HL-60/S4 (cell line): ENCODE data around the gene AMOTL1.
"Not testable (repeated sequence)": the region's sequence is repeated elsewhere in the genome, so short reads cannot be mapped to it uniquely, and the experiment has no call there.

ENCODE experiments used
- in situ Hi-C: fragments of 300-500 bp; cut with MboI; formaldehyde crosslinking; loops from 2 replicates; pipeline ENCODE4 v1.14.3; 2022; ENCODE audit warnings: low sequenced_read_pairs

The AMOTL1 gene

DNA sequence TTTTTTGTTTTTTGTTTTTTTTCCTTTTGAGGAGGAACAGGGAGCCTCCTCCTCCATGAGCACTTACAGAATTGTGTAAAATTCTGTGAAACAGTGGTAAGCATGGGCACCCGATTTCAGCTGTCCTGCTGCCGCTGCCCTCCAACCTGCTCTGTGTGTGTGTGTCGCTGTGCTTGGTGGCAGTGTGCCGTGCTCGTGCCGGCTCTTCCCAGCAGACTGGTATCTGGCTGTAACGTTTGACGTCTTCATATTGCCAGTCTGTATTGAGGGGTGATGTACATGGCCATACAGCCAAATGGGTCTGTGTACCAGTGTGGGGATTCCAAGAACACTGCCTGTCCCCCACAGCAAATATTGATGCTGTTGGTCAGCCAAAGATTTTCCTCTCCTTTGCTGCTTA, 108.1 kb downstream of the AMOTL1 start:
- in situ Hi-C loops, result loop anchor here (10.0 to 25.0 kb wide), 2 partner anchors 264 to 361 kb away; partner anchors contain the start of gene C11orf97

DNA sequence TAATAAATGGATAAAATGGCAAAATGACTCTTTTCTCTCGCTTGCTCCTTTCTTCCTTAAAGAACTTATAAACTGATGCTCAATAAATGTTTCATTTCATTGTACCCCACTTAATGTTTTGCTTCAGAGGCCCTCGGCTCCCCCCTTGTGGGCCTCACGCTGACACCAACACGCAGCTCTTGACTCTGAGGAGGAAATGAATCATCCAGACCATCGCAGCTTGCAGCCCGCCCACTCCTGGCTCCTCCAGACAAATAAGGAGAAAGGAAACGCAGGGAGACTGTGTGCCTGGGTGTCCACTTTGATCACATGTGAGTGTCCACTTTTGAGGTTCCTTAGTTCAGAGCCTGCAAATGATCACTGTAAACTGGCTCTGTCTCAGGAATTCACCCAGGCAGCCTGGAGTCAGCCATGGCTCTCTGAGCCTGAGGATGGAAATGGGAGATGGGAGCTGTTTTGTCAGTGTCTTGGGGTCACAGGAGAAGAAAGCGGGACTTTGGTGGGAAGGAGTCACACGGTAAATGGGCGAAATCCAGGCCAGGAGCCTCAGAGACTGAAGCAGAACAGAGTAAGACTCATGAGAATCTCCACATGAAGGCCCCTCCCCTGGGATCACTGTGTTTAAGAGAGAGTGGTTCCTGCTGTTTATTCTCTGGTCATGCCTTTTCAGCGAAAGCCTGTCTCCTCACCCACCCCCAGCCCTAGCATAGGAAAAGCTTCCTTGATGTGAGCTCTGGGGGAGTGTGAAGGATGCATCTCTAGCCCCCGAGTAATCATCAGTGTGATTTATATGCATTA, 108.7 kb downstream of the AMOTL1 start:
- in situ Hi-C loops, result loop anchor here (10.0 to 25.0 kb wide), 2 partner anchors 265 to 362 kb away; partner anchors contain the start of gene C11orf97

DNA sequence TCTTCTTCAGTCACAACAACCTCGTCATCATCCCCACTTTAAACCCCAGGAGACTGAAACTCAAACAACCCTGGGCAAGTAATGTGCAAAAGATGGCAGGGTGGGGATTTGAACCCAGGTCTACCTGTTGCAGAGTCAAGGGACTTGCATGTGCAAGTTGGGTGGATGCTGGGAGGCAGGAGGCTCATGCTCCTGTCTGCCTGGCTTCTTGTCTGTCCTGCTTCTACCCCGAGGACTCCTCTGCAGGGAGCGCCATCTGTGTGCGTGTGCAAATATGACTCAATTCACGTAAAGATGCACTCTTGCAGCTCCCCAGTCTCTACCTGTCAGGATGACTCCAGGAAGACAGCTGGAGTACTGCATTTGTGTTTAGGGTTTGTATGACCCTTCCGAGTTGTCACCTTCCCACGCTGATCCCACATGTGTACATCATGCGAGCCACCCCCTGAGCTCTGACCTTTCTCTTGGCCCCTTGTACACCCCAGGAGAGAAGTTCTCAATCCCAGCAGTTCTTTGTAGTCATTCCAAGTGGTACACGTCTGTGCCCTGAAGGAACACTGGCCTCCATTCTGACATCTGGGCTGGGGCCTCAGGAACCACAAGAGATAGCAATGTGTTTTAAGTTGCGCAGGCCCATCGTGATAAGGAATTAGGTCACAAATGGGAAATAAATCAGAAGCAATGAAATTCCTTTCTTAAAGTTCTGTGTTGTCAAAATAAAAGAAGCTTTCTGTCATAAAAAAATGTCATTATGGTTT, 109.5 kb downstream of the AMOTL1 start:
- in situ Hi-C loops, result loop anchor here (10.0 to 25.0 kb wide), 2 partner anchors 265 to 363 kb away; partner anchors contain the start of gene C11orf97

DNA sequence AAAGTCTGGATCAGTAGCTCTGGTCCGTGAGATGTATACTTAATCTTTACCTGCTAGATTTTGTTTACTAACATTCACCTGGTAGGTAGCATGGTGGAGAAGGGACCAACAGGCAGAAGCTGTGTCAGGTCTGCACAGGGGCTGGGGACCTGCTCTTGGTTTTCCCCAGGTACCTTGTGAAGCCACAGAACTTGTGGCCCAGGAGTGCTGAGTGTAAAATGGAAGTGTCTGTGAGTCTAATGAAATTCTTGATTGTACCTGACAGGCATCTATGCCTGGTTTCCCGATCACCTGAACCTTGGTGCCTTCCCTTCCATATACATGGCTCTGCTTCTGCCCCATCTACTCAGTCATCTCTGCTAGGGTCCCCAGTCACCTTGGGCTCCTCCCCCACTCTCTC, 110.8 kb downstream of the AMOTL1 start:
- in situ Hi-C loops, result loop anchor here (10.0 to 25.0 kb wide), 2 partner anchors 267 to 364 kb away; partner anchors contain the start of gene C11orf97

DNA sequence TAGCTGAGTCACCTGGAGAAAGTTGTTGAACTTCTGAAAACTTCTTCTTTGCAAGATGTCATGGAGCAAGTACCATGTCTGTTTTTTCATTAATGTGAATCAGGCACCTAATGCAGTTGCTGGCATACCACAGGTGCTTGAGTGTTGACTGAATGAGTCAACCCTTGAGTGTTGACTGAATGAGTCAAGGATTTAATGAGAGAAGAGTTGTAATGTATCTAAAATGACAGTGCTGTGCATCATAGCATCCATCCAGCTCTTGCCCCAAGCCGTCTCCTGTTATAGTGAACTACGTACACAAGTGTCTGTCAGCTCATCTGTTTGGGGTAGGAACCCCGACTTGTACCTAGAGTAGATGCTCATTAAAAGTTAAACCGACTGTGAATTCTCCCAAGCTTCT, 112.1 kb downstream of the AMOTL1 start:
- in situ Hi-C loops, result loop anchor here (25.0 kb wide), 1 partner anchor 268 kb away; no protein-coding TSS in a partner anchor

DNA sequence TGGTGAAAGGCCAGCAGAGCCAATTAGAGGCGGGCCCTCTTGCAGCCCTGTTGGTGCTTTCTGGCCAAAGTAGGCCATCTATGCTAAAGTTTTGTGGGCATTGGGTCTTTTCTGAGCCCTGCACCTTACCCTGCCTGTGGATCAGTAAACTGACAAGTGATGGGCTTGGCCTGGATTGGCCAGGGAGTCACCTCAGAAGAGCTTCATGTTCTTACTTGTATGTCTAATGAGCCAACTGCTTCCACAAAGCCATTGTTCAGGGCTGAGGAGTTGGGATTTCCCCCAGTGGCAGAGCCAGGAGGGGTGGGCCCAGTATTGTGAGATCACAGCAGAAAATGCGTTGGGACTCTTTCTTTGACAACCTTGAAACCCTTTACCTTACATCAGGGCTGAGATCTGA, 114.8 kb downstream of the AMOTL1 start:
- in situ Hi-C loops, result loop anchor here (25.0 kb wide), 1 partner anchor 271 kb away; no protein-coding TSS in a partner anchor

DNA sequence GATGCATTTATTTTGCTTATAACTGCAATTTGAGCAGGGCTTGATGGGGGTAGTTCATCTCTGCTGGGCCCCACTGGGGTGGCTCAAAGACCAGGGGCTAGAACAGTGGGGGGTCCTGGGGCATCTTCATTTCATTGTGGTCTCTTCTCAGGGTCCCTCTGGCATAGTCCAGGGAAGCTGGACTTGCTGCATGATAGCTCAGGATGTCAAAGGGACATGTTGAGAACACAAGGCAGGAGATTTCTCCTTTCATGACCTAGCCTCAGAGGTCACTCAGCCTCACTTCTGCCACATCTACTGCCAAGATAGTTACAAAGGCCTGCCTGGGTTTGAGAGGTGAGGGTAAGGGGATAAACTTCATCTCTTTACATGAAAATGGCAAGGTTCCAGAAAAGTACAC, 115.7 kb downstream of the AMOTL1 start:
- in situ Hi-C loops, result loop anchor here (25.0 kb wide), 1 partner anchor 272 kb away; no protein-coding TSS in a partner anchor

DNA sequence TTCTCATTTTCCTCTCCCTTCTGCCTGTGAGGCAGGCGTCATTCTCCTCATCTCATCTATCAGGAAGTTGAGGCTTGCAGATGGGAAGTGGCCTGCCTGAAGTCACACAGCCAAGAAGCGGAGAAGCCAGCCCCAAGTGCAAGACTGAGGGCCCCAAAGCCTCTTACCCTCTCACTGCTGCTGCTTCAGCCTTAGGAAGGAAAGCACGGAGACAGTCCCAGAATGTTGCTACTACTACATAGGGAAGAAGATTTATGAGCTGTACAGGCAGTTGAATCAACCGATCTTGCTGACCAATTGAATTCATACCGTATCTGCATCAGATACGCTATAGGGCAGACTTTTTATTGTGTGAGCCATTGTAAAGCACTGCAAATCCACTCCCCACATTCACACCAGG, 116.2 kb downstream of the AMOTL1 start:
- in situ Hi-C loops, result loop anchor here (25.0 kb wide), 1 partner anchor 272 kb away; no protein-coding TSS in a partner anchor

DNA sequence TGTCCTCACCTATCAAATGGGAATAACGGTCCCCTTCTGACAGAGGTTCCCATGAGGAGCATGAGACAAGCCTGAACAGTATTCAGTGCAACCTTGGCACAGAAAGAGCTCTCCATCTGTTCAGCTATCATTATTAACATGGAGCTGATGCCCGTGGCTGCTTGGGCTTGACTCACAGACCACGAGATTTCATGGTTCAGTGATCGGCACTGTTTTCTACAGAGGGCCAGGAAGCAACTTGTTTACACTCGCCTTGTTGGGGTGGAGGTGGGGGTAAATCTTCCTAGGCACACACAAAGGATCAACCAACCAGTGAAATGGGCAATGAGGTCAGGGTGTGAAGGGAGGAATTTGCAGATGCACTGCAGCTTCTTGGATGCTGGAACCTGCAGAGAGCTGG, 117.0 kb downstream of the AMOTL1 start:
- in situ Hi-C loops, result loop anchor here (25.0 kb wide), 1 partner anchor 273 kb away; no protein-coding TSS in a partner anchor

DNA sequence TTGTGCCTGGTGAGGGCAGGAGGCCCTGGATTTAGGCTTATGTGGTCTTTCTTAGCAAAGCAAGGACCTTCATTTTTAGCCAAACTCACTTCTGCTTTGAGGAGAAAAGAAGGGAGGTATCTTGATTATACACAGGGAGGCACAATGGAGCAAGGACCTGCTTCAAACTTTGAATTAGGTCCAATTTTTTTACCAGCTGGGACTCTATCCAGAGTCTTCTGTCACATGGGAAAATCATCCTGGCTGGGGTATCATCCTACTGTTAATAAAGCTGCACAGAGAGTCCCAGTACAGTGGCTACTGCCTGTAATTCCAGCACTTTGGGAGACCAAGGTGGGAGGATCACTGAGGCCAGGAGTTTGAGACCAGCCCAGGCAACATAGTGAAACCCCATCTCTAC, 117.4 kb downstream of the AMOTL1 start:
- in situ Hi-C loops, result loop anchor here (25.0 kb wide), 1 partner anchor 273 kb away; no protein-coding TSS in a partner anchor

DNA sequence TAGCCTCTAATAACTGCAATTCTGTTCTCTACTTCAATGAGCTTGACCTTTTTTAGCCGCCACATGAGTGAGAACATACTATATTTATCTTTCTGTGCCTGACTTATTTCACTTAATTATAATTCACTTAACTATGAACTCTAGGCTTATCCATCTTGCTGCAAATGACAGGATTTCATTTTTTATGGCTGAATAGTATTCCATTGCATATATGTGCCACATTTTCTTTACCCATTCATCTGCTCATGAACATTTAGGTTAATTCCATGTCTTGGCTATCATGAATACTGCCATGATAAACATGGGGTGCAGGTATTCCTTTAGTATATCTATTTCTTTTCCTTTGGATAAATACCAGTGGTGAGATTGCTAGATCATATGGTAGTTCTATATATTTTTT, 120.0 kb downstream of the AMOTL1 start:
- in situ Hi-C loops, result loop anchor here (25.0 kb wide), 1 partner anchor 276 kb away; no protein-coding TSS in a partner anchor

DNA sequence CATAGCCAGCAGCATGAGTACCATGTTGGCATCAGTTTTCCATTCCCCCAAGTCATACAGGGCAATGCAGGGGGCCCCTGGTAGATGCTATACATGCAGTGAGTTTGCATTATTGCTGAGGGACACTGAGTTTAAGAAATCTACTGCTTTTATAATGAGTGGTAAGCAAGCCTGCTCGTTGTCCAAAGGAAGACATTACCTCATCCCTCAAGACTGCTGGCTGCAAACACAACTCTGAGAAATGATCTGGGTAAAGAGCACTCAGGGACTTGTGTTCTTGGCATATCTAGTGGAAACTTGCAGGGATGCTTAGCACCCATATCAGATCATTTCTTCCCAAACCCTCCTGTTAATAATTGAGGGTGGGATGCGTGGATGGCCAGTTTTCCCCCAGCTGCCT, 127.3 kb downstream of the AMOTL1 start:
- in situ Hi-C loops, result loop anchor here (25.0 kb wide), 1 partner anchor 283 kb away; no protein-coding TSS in a partner anchor

DNA sequence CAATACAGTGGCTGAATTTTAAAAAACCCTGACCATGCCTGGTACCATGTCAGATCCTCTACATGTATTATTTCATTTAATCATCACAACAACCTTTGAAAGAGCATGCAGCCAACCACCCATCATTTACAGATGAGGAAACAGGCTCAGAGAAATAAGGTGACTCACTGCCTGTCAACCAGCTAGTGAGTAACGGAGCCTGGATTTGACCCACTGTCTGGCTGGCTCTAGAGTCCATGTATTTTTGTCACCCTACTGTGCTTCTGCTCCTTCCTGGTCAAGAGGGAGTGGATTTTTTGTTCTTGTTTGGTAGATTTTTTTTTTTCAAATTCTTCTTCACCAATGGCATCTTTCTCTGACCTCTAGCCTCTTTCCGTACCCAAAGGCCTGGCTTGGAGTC, 127.8 kb downstream of the AMOTL1 start:
- in situ Hi-C loops, result loop anchor here (25.0 kb wide), 1 partner anchor 284 kb away; no protein-coding TSS in a partner anchor

DNA sequence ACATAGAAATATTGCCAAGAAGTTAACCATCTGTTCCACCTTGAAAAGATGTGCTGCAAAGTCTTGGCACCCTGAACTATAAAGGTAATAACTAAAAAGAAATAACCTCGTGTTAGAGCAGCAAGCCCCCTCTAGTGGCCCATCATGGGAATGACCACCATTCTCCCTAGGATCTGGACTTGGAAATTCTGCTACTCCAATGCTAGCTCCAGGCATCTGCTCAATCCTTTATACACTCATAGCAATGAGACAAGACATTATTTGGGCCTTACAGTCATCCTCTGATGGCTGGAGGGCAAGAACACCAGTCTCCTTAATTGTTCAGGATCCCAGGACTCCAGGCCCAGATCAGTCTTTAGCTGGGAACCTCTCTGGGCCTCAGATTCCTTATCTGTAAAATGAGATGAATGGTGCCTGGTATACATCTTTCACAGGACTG, 129.2 kb downstream of the AMOTL1 start:
- in situ Hi-C loops, result loop anchor here (25.0 kb wide), 1 partner anchor 285 kb away; no protein-coding TSS in a partner anchor

DNA sequence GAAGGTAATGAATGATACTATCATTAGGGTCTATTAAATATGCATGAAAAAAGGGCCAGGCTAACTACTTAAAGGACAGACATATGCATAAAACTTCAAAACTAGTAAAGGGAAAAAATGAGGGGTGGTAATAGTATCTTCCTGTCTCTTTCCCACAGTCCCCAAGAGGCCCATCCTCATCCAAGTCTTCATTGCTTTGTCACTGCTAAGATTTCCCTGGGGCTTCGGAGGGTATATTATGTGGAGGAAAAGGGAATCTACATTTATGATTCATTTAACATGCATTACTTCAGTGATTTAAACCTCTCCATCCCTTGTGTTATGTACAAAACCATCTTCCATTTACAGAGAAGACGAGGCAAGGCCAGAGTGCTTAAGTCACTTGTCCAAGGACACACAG, 139.1 kb downstream of the AMOTL1 start:
- in situ Hi-C loops, result no loop called here

DNA sequence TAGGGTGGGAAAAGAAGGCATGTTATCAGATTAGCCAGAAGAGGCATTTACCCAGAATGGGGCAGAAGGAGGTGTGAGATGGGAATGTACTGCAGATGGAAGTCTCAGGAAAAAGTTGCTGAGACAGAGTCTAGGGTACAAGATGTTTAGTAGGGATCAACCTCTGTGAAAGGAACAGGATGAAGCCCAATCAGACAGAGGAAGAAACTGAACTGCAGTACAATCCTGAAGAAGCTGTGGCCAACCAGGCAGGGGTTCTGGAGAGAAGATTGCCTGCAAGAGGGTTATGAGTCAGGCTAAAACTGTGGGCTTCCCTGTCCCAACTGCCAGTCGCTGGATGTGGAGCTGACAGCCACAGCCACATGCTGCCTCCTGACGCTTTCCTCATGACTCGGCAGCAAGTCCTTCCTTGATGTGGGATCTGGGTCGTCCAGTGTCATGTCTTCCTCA, 141.2 kb downstream of the AMOTL1 start:
- in situ Hi-C loops, result no loop called here

DNA sequence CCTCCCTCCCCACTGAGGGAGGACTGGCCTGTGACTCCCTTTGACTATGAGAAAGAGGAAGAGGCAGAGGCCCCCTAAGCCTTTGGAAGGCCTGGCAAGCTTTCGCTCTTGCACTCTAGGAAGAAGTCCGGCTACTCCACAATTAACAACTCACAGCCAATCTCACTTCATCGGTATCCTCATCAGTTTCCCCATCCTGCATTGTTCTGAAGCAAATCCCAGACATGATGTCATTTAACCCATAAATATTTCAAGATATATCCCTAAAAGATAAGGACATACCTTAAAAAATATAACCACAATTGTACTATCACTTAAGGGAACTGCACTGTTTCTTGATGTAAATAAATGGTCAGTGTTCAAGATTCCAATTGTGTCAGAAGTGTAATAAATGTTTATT, 142.1 kb downstream of the AMOTL1 start:
- in situ Hi-C loops, result no loop called here

DNA sequence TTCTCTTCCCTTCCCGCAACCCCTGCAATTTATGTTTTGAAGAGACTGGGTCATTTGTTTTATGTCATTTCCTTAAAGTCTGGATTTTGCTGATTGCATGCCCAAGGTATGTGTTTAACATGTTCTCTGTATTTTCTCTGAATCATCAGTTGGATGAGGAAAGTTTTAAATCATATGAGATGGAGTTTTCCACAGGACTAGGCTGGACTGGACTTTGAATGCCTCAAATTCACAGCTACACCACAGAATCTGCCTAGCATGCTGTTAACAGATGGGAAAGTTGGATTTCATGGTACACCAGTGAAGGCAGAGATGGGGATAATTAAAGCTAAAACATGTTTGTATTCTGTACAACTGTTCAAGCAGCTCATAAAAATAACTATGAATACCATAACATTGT, 142.6 kb downstream of the AMOTL1 start:
- in situ Hi-C loops, result no loop called here

DNA sequence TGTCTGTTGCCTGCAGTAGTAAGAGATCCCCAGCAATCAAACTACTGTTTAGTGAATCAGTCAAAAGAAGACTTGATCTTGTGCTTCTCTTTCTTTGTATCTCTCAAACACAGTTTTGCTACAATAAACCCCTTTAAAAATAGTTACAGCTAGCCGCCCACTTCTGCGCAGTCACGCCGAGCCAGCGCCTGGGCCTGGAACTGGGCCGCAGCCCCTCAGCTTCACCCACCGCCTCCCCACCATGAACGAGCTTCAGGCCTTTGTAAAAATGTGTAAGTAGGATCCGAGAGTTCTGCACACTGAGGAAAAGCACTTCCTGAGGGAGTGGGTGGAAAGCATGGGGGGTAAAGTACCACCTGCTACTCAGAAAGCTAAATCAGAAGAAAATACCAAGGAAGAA, 144.7 kb downstream of the AMOTL1 start:
- in situ Hi-C loops, result no loop called here

DNA sequence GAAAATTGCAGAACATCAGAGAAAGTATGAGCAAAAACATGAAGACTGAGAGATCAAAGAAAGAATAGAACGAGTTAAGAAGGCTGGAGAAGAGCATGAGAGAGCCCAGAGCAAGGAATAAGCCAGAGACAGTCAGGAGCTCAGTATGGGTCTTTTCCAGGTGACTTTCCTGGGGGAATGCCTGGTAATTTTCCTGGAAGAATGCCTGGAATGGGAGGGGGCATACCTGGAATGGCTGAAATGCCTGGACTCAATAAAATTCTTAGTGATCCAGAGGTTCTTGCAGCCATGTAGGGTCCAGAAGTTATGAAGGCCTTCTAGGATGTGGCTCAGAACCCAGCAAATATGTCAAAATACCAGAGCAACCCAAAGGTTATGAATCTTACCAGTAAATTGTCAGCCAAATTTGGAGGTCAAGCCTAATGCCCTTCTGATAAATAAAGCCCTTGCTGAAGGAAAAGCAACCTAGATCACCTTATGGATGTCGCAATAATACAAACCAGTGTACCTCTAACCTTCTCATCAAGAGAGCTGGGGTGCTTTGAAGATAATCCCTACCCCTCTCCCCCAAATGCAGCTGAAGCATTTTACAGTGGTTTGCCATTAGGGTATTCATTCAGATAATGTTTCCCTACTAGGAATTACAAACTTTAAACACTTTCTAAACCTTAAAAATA, 145.7 kb downstream of the AMOTL1 start:
- in situ Hi-C loops, result not testable (repeated sequence)
